A549 (cell line): ENCODE measurements around the gene ACBD6. TPM values are rescaled to one million over a fixed set of nuclear protein-coding genes. Genes with fewer than 3 reads are reported as not detected.
"Not testable (repeated sequence)": the region's sequence is repeated elsewhere in the genome, so short reads cannot be mapped to it uniquely, and the experiment has no call there.

ENCODE experiments used
- ATAC-seq, 2 experiments: fragments of 200-7000 bp in 1 of 2; fragments of >200 bp in 1 of 2; cut with Nextera tagmentation in 1 of 2; cut with Tn5 transposase in 1 of 2; 3 replicates each; pipeline versions ENCODE4 v1.8.0 to v1.9.1; 2018 to 2020; ENCODE audit warnings: mild to moderate bottlenecking in 1 of 2, moderate library complexity in 1 of 2
- CTCF ChIA-PET: fragments of 300-600 bp; sonication (Branson Sonifier 250); formaldehyde crosslinking; extraction: SDS; loops from one replicate; lab custom pipeline; 2021; ENCODE audit warnings: antibody characterized with exemption, inconsistent platforms; lab: Yijun Ruan, JAX
- POLR2A ChIA-PET: fragments of 350-600 bp; formaldehyde crosslinking; extraction: SDS; loops from one replicate; lab custom pipeline; 2021; ENCODE audit warnings: antibody characterized with exemption, inconsistent platforms; lab: Yijun Ruan, JAX
- DNase-seq, 2 experiments: peaks; one replicate each; pipeline versions ENCODE4 v3.0.0 to v3.0.0-alpha.2; 2011 to 2016; ENCODE audit warnings: low read depth in 1 of 2, low spot score in 1 of 2
- FAIRE-seq: peaks from 2 replicates; lab custom pipeline; 2011; peaks lifted over from hg19 to GRCh38; lab: Jason Lieb, UNC
- H3K27ac ChIP-seq, 2 experiments: fragments of >200 bp; sonication (Bioruptor Twin); formaldehyde crosslinking; 3 replicates each; pipeline ENCODE4 v1.5.1; 2016 to 2017
- H3K4me1 ChIP-seq: fragments of >200 bp; sonication (Bioruptor Twin); formaldehyde crosslinking; 3 replicates; pipeline ENCODE4 v1.6.1; 2016
- H3K4me2 ChIP-seq: fragments of >200 bp; sonication (Bioruptor Twin); formaldehyde crosslinking; 3 replicates; pipeline ENCODE4 v1.6.1; 2016
- H3K4me3 ChIP-seq: fragments of >200 bp; sonication (Bioruptor Twin); formaldehyde crosslinking; 3 replicates; pipeline ENCODE4 v1.5.1; 2016
- H3K9me3 ChIP-seq: fragments of >200 bp; sonication (Bioruptor Twin); formaldehyde crosslinking; 3 replicates; pipeline ENCODE4 v1.6.1; 2016
- BCL3 ChIP-seq: fragments of >200 bp; sonication (Bioruptor Twin); formaldehyde crosslinking; IDR thresholded peaks from 3 replicates; pipeline ENCODE4 v1.6.1; 2016
- BHLHE40 ChIP-seq: IDR thresholded peaks from 2 replicates; pipeline ENCODE4 v1.6.1; 2012; ENCODE audit warnings: low read depth, low read length, inconsistent platforms
- CEBPB ChIP-seq, 2 experiments: fragments of >200 bp in 1 of 2; sonication (Bioruptor Twin) in 1 of 2; formaldehyde crosslinking in 1 of 2; IDR thresholded peaks; 2 replicates each; pipeline ENCODE4 v1.6.1; 2012 to 2016
- CHD2 ChIP-seq: fragments of 150-350 bp; IDR thresholded peaks from 2 replicates; pipeline ENCODE4 v1.6.1; 2014; ENCODE audit warnings: low read length; ENCODE audit not compliant: partially characterized antibody
- EHMT2 ChIP-seq: fragments of 200-600 bp; sonication (generic); IDR thresholded peaks from 2 replicates; pipeline ENCODE4 v1.6.1; 2016; ENCODE audit warnings: antibody characterized with exemption, low read depth, mild to moderate bottlenecking, moderate library complexity
- EP300 ChIP-seq, 2 experiments: fragments of >200 bp; sonication (Bioruptor Twin); formaldehyde crosslinking; IDR thresholded peaks; 2 replicates in 1 of 2; 3 replicates in 1 of 2; pipeline ENCODE4 v1.6.1; 2016 to 2017
- ESRRA ChIP-seq: fragments of 150-350 bp; IDR thresholded peaks from 2 replicates; pipeline ENCODE4 v1.6.1; 2014; ENCODE audit warnings: mild to moderate bottlenecking, low read length, borderline replicate concordance
- FOSB ChIP-seq: fragments of 250-450 bp; sonication (Bioruptor Pico); IDR thresholded peaks from 2 replicates; pipeline ENCODE4 v1.5.0; 2020; ENCODE audit warnings: mild to moderate bottlenecking, moderate library complexity
- FOSL2 ChIP-seq, 2 experiments: fragments of 450-650 bp in 1 of 2; fragments of >200 bp in 1 of 2; sonication (Bioruptor Twin) in 1 of 2; formaldehyde crosslinking; IDR thresholded peaks; 2 replicates each; pipeline versions ENCODE4 v1.5.0 to v1.6.1; 2016 to 2020; ENCODE audit warnings: mild to moderate bottlenecking in 1 of 2, moderate library complexity in 1 of 2
- FOXS1 ChIP-seq: fragments of 250-450 bp; sonication (Bioruptor Pico); IDR thresholded peaks from 2 replicates; pipeline ENCODE4 v1.5.0; 2020; ENCODE audit warnings: mild to moderate bottlenecking, moderate library complexity
- HES2 ChIP-seq: fragments of >200 bp; sonication (Bioruptor Twin); formaldehyde crosslinking; IDR thresholded peaks from 2 replicates; pipeline ENCODE4 v1.6.1; 2016
- HOXA7 ChIP-seq: fragments of 250-450 bp; sonication (Bioruptor Pico); IDR thresholded peaks from 2 replicates; pipeline ENCODE4 v1.5.0; 2020; ENCODE audit warnings: mild to moderate bottlenecking, moderate library complexity
- HOXB5 ChIP-seq: fragments of 250-450 bp; sonication (Bioruptor Pico); IDR thresholded peaks from 2 replicates; pipeline ENCODE4 v1.5.0; 2020; ENCODE audit warnings: mild to moderate bottlenecking, moderate library complexity
- JUN ChIP-seq, 2 experiments: fragments of >200 bp; sonication (Bioruptor Twin); formaldehyde crosslinking; IDR thresholded peaks; 2 replicates in 1 of 2; 3 replicates in 1 of 2; pipeline ENCODE4 v1.6.1; 2016 to 2017
- KDM1A ChIP-seq: fragments of 200-600 bp; sonication (generic); IDR thresholded peaks from 2 replicates; pipeline ENCODE4 v1.6.1; 2016; ENCODE audit warnings: low read depth, mild to moderate bottlenecking
- KDM5A ChIP-seq: fragments of 200-600 bp; sonication (generic); IDR thresholded peaks from 2 replicates; pipeline ENCODE4 v1.6.1; 2016; ENCODE audit warnings: antibody characterized with exemption, mild to moderate bottlenecking
- MAFK ChIP-seq: fragments of 450-650 bp; IDR thresholded peaks from 2 replicates; pipeline ENCODE4 v1.6.1; 2014; ENCODE audit not compliant: partially characterized antibody
- MAZ ChIP-seq: fragments of 150-350 bp; IDR thresholded peaks from 2 replicates; pipeline ENCODE4 v1.6.1; 2014; ENCODE audit warnings: antibody characterized with exemption, low read depth, low read length, borderline replicate concordance
- MYC ChIP-seq: IDR thresholded peaks from 2 replicates; pipeline ENCODE4 v1.6.1; 2012; ENCODE audit warnings: mild to moderate bottlenecking, inconsistent platforms, low read length, improper control_type of control experiment, borderline replicate concordance
- NFE2L2 ChIP-seq: fragments of 150-350 bp; conservative IDR thresholded peaks from 2 replicates; pipeline ENCODE4 v1.6.1; 2014; ENCODE audit warnings: low read length
- PBX3 ChIP-seq: IDR thresholded peaks from 2 replicates; pipeline ENCODE4 v1.6.1; 2012
- POLR2A ChIP-seq: IDR thresholded peaks from 2 replicates; pipeline ENCODE4 v1.6.1; 2012; ENCODE audit warnings: mild to moderate bottlenecking, low read length
- POLR2AphosphoS2 ChIP-seq: conservative IDR thresholded peaks from 2 replicates; pipeline ENCODE4 v1.6.1; 2012; ENCODE audit warnings: low read length, improper control_type of control experiment, inconsistent platforms
- RARB ChIP-seq: fragments of 250-450 bp; sonication (Bioruptor Pico); IDR thresholded peaks from 2 replicates; pipeline ENCODE4 v1.8.0; 2021; ENCODE audit warnings: mild to moderate bottlenecking, moderate library complexity
- SMC3 ChIP-seq: fragments of >200 bp; sonication (Bioruptor Twin); formaldehyde crosslinking; IDR thresholded peaks from 3 replicates; pipeline ENCODE4 v1.6.1; 2018; ENCODE audit warnings: inconsistent platforms
- TFCP2L1 ChIP-seq: fragments of 250-450 bp; sonication (Bioruptor Pico); IDR thresholded peaks from 2 replicates; pipeline ENCODE4 v1.5.0; 2021; ENCODE audit warnings: mild to moderate bottlenecking
- USF2 ChIP-seq: fragments of 450-650 bp; IDR thresholded peaks from 2 replicates; pipeline ENCODE4 v1.6.1; 2014; ENCODE audit warnings: antibody characterized with exemption
- ZNF302 ChIP-seq: fragments of 250-450 bp; sonication (Bioruptor Pico); IDR thresholded peaks from 2 replicates; pipeline ENCODE4 v1.9.0; 2021; ENCODE audit warnings: inconsistent platforms, mild to moderate bottlenecking, moderate library complexity
- WGBS: methylation state at CpG from one replicate; pipeline ENCODE4 v1.1.6; 2017; ENCODE audit errors: missing lambda C conversion rate; 5-methylcytosine and 5-hydroxymethylcytosine counted together
- polyA plus RNA-seq, 4 experiments: library from polyadenylated mRNA; depleted of rRNA in 3 of 4; stranded (reverse); fragments of >200 nt; fragmentation: RNase III in 1 of 4; extraction: RNeasy Plus Mini Kit Qiagen cat#74134 plus additional on column Dnase treatment in 1 of 4; gene quantifications; 2 replicates in 3 of 4; 3 replicates in 1 of 4; pipeline ENCODE4 v1.2.3, GENCODE V29; 2011 to 2017

The ACBD6 gene
- polyA plus RNA-seq, 2 of the 4 experiments (the other 2 are of a cell fraction) = 61.4 to 91.3 TPM

GRCh38 chr1:180462102-180462501 is 40.3 kb downstream of the ACBD6 start:
- Histone ChIP-seq H3K4me1 (no peaks in the 10 kb centered on the region), H3K4me2 (no peak overlapping the region)
- POLR2A ChIA-PET = no interaction called here
- 90% methylated on average over 3 of the region's 3 CpGs for WGBS
- DNase-seq (no peak), ATAC-seq (no peak)
- TF ChIP-seq EP300 (IDR thresholded peaks at IDR 0.05) (no peak), KDM1A (no peak), HOXA7 (CRISPR knock-in tag) (no peak), MAFK (no peak), HES2 (no peak), EHMT2 (no peak), HOXB5 (CRISPR knock-in tag) (no peak), JUN (IDR thresholded peaks at IDR 0.05) (no peak), BHLHE40 (no peak), TFCP2L1 (no peak), RARB (CRISPR knock-in tag) (no peak), SMC3 (no peak), ZNF302 (CRISPR knock-in tag) (no peak), CHD2 (no peak), KDM5A (no peak)
- TF ChIP-seq, all 56 proteins: peak for 0
- CTCF ChIA-PET = interaction anchor here (1.1 to 3.3 kb wide), 3 partner anchors 8 to 21 kb away, joined by 3 to 11 read pairs (median 8); no protein-coding TSS in a partner anchor
- no peak overlapping the region for H3K27ac ChIP-seq
- no peak for FAIRE-seq
- H3K4me3 ChIP-seq = no peak overlapping the region
- H3K9me3 ChIP-seq = peaks cover 13% of the 10 kb centered on the region; the same call in 2 of the 3 replicates

GRCh38 chr1:180461682-180462081 is 40.7 kb downstream of the ACBD6 start:
- H3K4me1 ChIP-seq, FAIRE-seq, DNase-seq, POLR2A ChIA-PET, H3K27ac ChIP-seq, ATAC-seq, H3K4me2 ChIP-seq, H3K4me3 ChIP-seq: not testable (repeated sequence)
- H3K9me3 ChIP-seq = peaks cover 13% of the 10 kb centered on the region; the same call in 2 of the 3 replicates
- CTCF ChIA-PET = interaction anchor here (1.1 to 3.3 kb wide), 3 partner anchors 8 to 21 kb away, joined by 3 to 11 read pairs (median 8); no protein-coding TSS in a partner anchor
- 93% methylated on average over 4 of the region's 4 CpGs for WGBS

- CTCF ChIA-PET = no interaction called here
- ATAC-seq = no peak
- H3K27ac ChIP-seq = no peak overlapping the region
- no peak for TF ChIP-seq BCL3
- no peak for TF ChIP-seq POLR2AphosphoS2
- TF ChIP-seq RARB (CRISPR knock-in tag) = no peak
- TF ChIP-seq MAFK = no peak
- no peak for TF ChIP-seq CEBPB (IDR thresholded peaks at IDR 0.05)
- TF ChIP-seq USF2 = no peak
- no peak for TF ChIP-seq MYC
- no peak for TF ChIP-seq NFE2L2
- TF ChIP-seq MAZ = no peak
- no peak for TF ChIP-seq FOXS1 (CRISPR knock-in tag)
- TF ChIP-seq SMC3 = no peak
- TF ChIP-seq FOSB (CRISPR knock-in tag) = no peak
- no peak for TF ChIP-seq ESRRA
- TF ChIP-seq POLR2A = no peak
- no peak for TF ChIP-seq FOSL2 (IDR thresholded peaks at IDR 0.05)
- no peak for TF ChIP-seq FOSL2 (CRISPR knock-in tag; IDR thresholded peaks at IDR 0.05)
- no peak for TF ChIP-seq PBX3
- no peak for DNase-seq
- POLR2A ChIA-PET = no interaction called here
- no peak for FAIRE-seq
- no peak overlapping the region for H3K4me3 ChIP-seq
- no peaks in the 10 kb centered on the region for H3K4me1 ChIP-seq
- WGBS = 87% methylated on average over 2 of the region's 2 CpGs
- no peak overlapping the region for H3K4me2 ChIP-seq
- H3K9me3 ChIP-seq = peaks cover 9% of the 10 kb centered on the region; the same call in 1 of the 3 replicates
Measured at GRCh38 chr1:180458807-180459206, 43.6 kb downstream of the ACBD6 start.
